ENCODE results near the gene CPZ. TPM values are rescaled to one million over a fixed set of nuclear protein-coding genes. Genes with fewer than 3 reads are reported as not detected.
"Not testable (repeated sequence)": the region's sequence is repeated elsewhere in the genome, so short reads cannot be mapped to it uniquely, and the experiment has no call there.

CPZ gene
- total and polyA plus RNA-seq, 2 donors = 54.1 to 86.5 TPM

DNA sequence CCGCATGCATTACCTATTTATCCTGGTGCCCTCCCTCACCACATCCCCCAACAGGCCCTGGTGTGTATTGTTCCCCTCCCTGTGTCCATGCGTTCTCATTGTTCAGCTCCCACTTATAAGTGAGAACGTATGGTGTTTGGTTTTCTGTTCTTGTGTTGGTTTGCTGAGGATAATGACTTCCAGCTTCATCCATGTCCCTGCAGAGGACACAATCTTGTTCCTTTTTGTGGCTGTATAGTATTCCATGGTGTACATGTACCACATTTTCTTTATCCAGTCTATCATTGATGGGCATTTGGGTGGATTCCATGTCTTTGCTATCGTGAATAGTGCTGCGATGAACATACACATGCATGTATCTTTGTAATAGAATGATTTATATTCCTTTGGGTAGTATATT lies 61.6 kb downstream of the CPZ start:
- not testable (repeated sequence) for H3K4me1 ChIP-seq (ENCODE audit: insufficient read depth); H3K27ac ChIP-seq (ENCODE audit: low read depth); H3K4me3 ChIP-seq (ENCODE audit: low read depth, low read length); H3K36me3 ChIP-seq (ENCODE audit: insufficient read depth); DNase-seq (ENCODE audit: extremely low spot score)
- WGBS = 92% methylated on average over 5 of the region's 5 CpGs

DNA sequence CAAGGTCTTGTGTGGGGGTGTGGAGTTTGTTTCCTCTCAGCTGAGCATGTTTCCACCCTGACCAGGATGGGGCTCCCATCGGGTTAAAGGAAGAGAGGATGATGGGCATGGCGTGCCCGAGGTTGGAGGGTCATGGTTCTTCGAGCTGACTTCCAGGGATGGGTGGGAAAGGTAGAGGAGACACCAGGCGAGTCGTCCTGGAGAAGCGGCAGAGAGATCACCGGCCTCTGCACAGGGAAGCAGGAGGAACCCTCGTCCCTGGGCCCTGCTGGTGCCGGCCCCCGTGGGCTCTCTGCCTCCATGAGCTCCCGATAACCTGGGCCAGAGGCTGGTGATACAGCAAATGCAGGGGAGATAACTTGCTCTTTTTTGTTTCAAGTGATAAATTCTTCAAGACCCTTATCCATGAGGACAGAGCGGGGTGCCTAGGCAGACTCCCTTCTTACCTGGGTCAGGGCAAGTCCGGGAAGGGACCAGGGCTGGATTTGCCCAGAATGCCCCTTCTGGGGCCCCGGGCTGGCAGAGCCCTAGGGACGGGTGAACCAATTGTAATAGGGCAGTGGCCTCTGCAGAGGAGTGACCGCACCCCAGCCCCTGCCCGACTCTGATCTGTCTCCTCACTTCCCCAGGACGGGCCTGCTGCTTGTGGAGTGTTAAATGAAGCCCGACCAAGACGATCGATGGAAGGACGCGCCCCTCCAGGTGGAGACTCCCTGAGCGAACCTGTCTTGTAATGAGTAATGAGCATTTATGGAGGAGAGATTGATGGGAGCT lies 63.0 kb downstream of the CPZ start:
- H3K36me3 ChIP-seq (ENCODE audit: insufficient read depth) = no peaks in the 10 kb centered on the region
- no peak for DNase-seq (ENCODE audit: extremely low spot score)
- H3K4me1 ChIP-seq (ENCODE audit: insufficient read depth) = no peaks in the 10 kb centered on the region
- no peak overlapping the region for H3K27ac ChIP-seq (ENCODE audit: low read depth)
- WGBS = 85% methylated on average over 25 of the region's 25 CpGs
- H3K4me3 ChIP-seq (ENCODE audit: low read depth, low read length) = no peak overlapping the region

DNA sequence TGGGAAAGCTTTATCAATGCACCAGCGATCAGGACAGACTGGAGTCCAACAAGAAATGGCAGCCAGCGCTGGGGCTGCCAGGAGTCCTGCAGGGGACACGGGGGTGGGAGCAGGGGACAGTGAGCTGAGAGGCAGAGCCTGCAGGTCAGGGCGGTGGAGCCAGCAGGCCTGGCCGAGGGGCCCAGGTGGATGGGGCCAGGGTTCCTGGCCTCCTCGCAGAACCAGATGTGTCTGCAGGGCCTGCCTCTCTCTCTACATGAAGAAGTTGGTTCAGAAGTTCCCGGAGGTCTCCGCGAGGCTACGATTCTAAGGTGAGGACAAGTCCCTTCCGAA lies 63.6 kb downstream of the CPZ start:
- Histone ChIP-seq H3K27ac (ENCODE audit: low read depth) (no peak overlapping the region), H3K4me1 (ENCODE audit: insufficient read depth) (no peaks in the 10 kb centered on the region), H3K4me3 (ENCODE audit: low read depth, low read length) (no peak overlapping the region), H3K36me3 (ENCODE audit: insufficient read depth) (no peaks in the 10 kb centered on the region)
- WGBS = 83% methylated on average over 11 of the region's 11 CpGs
- DNase-seq (ENCODE audit: extremely low spot score) = no peak

DNA sequence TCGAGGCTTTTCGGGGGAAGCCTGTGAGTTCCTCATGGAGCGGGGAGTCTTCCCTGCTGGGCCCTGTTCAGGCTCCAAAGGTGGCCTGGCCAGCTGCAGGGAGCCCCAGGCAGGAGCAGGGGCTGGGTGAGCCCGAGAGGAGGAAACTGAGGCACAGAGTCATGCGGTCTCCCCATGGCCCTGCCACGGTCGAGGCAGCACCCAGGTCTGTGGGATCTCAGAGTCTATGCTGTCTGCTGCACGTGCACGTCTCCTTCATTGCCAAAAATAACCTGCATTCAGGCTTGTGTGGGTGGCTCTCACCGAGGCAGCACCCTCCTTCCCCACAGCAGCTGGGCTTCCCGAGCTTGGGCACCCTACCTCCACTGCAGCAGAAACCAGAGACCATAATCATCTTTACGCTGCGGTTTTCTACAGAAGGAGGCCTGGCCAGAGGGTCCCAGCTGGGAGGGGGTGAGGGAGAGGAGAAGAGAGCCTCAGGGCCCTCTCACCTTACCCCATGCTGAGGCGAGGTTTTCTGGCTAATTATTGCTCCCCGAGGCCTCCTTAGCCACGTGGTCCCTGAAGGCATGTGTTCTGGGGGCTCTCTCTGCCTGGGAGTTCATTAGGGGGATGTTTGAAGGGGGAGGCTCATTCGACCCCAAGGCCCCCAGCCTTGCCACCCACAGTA lies 64.3 kb downstream of the CPZ start:
- H3K4me1 ChIP-seq (ENCODE audit: insufficient read depth) = no peaks in the 10 kb centered on the region
- H3K36me3 ChIP-seq (ENCODE audit: insufficient read depth) = no peaks in the 10 kb centered on the region
- no peak overlapping the region for H3K27ac ChIP-seq (ENCODE audit: low read depth)
- H3K4me3 ChIP-seq (ENCODE audit: low read depth, low read length) = no peak overlapping the region
- 63% methylated on average over 17 of the region's 17 CpGs for WGBS
- no peak for DNase-seq (ENCODE audit: extremely low spot score)

DNA sequence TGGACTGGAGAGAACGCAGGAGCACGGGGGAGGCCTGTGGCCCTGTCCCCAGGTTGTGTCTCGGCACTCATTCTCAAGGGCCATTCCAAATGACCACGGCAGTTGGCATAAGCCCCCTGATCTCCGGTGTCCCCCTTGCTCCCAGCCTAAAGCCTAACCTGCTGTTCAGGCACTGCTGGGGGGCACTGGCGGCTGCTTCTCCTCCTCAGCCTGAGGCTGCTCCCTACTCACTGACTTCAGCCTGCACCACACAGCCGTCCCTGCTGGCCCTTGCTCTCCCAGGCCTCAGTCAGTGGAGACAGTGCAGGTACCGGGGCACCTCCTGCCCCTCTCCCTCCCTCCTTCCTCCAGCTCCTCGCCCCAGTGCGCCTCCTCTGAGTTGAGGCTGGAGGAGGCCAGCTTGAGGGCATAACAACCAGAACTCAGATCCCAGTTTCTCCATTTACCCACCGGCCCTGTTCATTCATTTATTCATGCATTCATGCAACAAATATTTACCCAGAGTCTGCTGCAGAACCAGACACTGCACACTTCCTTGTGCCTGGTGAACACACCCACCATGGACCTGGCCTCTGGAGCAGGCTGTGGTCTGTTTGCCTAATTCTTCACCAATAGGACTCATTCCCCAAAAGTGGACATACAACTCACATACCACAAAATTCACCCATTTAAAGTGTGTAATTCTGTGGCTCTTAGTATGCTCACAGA lies 65.0 kb downstream of the CPZ start:
- Histone ChIP-seq H3K4me3 (ENCODE audit: low read depth, low read length) (no peak overlapping the region), H3K4me1 (ENCODE audit: insufficient read depth) (no peaks in the 10 kb centered on the region), H3K27ac (ENCODE audit: low read depth) (no peak overlapping the region), H3K36me3 (ENCODE audit: insufficient read depth) (no peaks in the 10 kb centered on the region)
- WGBS = 74% methylated on average over 11 of the region's 11 CpGs
- no peak for DNase-seq (ENCODE audit: extremely low spot score)

DNA sequence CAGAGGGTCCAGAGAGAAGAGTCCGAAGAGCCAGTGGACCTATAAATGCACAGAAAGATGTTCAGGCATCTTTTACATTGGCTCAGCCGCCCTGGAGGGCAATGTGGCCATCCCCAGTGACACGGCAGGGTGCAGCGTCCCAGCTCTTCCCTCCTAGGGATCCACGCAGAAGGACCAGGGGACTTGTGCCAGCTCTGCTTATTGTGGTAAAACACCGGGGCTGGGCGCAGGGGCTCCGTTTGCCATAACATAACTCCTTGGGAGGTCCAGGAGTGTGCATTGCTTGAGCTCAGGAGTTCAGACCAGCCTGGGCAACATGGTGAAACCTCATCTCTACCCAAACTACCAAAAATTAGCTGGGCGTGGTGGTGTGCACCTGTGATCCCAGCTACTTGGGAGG lies 70.2 kb downstream of the CPZ start:
- no peak for DNase-seq (ENCODE audit: extremely low spot score)
- Histone ChIP-seq H3K4me1 (ENCODE audit: insufficient read depth) (no peaks in the 10 kb centered on the region), H3K4me3 (ENCODE audit: low read depth, low read length) (no peak overlapping the region), H3K27ac (ENCODE audit: low read depth) (no peak overlapping the region), H3K36me3 (ENCODE audit: insufficient read depth) (no peaks in the 10 kb centered on the region)
- 81% methylated on average over 9 of the region's 9 CpGs for WGBS

DNA sequence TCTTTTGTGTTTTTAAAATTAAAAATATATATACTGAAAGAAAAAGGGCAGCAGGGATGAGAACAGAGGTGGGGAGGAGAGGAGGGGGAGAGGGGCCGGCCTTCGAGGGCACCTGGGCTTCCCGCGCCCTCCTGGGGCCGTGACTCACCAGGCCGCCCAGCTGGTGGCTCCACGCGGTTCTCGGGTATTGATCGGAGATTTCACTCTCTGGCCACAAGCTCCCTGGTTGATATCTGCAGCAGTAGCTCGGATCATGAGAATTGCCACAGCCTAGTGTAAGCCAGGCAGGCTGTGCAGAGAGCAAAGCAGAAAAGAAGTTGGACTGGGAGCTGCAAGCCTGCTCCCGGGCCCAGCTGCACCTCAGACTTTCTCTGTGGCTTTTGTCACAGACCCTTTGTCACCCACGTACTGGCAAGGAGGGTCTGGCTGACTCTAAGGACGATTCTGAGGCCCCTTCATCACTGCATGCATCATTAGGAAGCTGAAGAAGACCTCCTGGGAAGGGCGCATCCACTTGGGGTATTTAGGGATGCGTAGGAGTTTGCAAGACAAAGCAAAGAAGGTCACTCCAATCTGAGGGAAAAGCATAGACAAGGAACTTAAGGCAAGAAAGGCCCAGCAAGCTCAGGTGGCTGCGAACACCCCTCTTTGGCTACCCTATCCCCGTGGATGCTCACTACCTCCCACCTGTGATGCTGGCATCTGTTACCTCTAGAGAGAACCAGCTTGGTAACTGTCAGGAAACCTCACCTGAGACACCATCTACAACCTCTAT lies 71.7 kb downstream of the CPZ start:
- no peak overlapping the region for H3K4me3 ChIP-seq (ENCODE audit: low read depth, low read length)
- no peak overlapping the region for H3K27ac ChIP-seq (ENCODE audit: low read depth)
- WGBS = 63% methylated on average over 18 of the region's 18 CpGs
- no peaks in the 10 kb centered on the region for H3K4me1 ChIP-seq (ENCODE audit: insufficient read depth)
- DNase-seq (ENCODE audit: extremely low spot score) = no peak
- H3K36me3 ChIP-seq (ENCODE audit: insufficient read depth) = no peaks in the 10 kb centered on the region

DNA sequence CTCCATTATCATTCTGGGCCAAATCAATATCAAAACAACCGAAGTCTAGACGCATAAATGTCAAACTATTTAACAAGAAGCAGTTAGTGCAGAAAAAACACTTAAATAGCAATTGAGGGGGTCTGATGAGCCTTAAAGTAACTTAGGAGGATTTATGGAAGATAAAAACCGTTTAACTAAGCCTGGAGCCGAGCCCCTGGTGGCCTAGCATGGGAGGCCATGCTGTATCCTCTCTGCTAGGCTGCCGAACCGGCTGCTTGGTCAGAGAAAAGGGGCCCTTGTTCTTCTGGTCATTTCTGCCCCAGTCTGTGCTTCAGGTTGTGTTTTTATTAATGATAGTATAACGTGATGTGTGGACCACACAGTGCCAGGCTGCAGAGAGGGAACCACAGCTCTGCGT lies 72.4 kb downstream of the CPZ start:
- no peaks in the 10 kb centered on the region for H3K4me1 ChIP-seq (ENCODE audit: insufficient read depth)
- H3K27ac ChIP-seq (ENCODE audit: low read depth) = no peak overlapping the region
- DNase-seq (ENCODE audit: extremely low spot score) = no peak
- no peaks in the 10 kb centered on the region for H3K36me3 ChIP-seq (ENCODE audit: insufficient read depth)
- WGBS = 26% methylated on average over 8 of the region's 8 CpGs
- no peak overlapping the region for H3K4me3 ChIP-seq (ENCODE audit: low read depth, low read length)

DNA sequence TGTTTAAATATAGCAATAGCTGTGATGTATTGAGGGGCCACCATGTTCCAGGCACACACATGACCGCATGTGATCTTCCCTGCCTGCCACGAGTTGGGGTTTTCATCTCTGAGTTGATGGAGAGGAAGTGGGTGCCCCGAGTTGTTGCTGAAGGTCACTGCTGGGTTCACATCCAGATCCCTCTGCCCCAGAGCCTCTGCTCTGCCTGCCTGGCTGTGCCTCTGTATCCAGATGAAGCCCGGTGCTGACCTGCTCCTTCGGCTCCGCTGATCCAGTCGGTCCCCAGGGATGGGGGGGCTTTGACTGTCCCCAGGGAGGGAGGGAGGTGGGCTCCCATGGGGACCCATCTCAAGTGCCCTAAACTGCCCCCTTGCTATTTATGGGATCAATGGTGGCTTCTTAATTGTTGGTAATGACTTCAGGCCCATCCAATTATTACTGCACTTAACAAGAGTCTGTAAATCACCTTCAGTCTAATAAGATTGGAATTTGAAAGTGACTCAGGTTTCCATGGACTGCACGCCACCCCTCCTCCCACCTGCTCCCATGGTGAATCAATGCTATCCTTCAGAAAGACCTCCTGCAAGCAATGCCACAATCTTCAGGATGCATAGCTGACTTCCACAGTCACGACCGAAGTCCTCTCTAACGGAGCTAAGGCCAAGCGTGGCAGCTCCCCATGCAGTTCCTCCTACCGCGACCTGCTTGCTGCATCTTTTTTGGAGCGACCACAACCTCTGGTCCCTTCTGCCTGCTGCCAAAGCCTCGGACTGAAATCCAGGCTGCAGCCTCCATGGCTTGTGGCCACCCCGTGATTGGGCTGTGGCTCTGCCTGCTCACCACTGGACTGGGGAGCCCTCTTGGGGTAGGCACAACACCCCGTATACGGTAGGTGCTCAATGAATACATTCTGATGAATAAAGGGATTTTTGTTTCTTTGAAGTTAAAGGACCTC lies 73.1 kb downstream of the CPZ start:
- no peak for DNase-seq (ENCODE audit: extremely low spot score)
- Histone ChIP-seq H3K4me1 (ENCODE audit: insufficient read depth) (no peaks in the 10 kb centered on the region), H3K36me3 (ENCODE audit: insufficient read depth) (no peaks in the 10 kb centered on the region), H3K4me3 (ENCODE audit: low read depth, low read length) (no peak overlapping the region), H3K27ac (ENCODE audit: low read depth) (no peak overlapping the region)
- WGBS = 70% methylated on average over 19 of the region's 19 CpGs

DNA sequence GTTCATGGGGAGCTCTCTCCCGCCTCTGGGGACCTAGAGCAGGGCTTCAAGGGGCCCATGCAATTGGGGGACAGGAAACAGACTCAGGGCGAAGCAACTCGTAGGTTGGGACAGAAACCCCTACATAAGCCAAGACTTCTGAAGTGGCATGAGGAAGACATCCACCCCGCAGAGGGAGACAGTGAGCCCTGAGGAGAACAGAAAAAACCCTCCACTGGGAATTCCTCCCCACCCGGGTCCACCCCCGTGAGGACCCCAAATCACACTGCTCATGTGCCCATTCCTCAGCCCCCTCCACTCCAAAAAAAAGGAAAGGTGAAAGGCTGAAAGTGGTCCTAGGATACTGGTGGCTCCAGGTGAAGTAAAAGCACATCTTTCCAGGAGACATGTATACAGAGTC lies 74.0 kb downstream of the CPZ start:
- H3K27ac ChIP-seq (ENCODE audit: low read depth) = no peak overlapping the region
- no peaks in the 10 kb centered on the region for H3K4me1 ChIP-seq (ENCODE audit: insufficient read depth)
- 80% methylated on average over 6 of the region's 6 CpGs for WGBS
- no peak for DNase-seq (ENCODE audit: extremely low spot score)
- H3K4me3 ChIP-seq (ENCODE audit: low read depth, low read length) = no peak overlapping the region
- H3K36me3 ChIP-seq (ENCODE audit: insufficient read depth) = no peaks in the 10 kb centered on the region
